OCI-LY1 (cell line): ENCODE results near the gene GAMT.

Experiments
- H2AFZ ChIP-seq: fragments of 200-600 bp; sonication (generic), shearing (Covaris generic); 2 replicates; pipeline ENCODE4 v1.6.0; 2014; ENCODE audit warnings: antibody characterized with exemption, mild to moderate bottlenecking, low read length
- H3F3A ChIP-seq: fragments of 200-600 bp; sonication (generic), shearing (Covaris generic); 2 replicates; pipeline ENCODE4 v1.6.0; 2014; ENCODE audit warnings: mild to moderate bottlenecking, antibody characterized with exemption, low read length, moderate library complexity; ENCODE audit not compliant: insufficient read depth
- H3K27ac ChIP-seq: fragments of 200-600 bp; sonication (generic); 2 replicates; pipeline ENCODE4 v1.5.1; 2014; ENCODE audit warnings: low read length, mixed run types, mild to moderate bottlenecking, low read depth; ENCODE audit not compliant: poor library complexity, severe bottlenecking
- H3K27me3 ChIP-seq: fragments of 200-600 bp; sonication (generic); 2 replicates; pipeline ENCODE4 v1.6.0; 2014; ENCODE audit warnings: antibody characterized with exemption, mild to moderate bottlenecking, low read length, moderate library complexity; ENCODE audit not compliant: insufficient read depth
- H3K36me3 ChIP-seq: fragments of 200-600 bp; sonication (generic); 2 replicates; pipeline ENCODE4 v1.6.1; 2014; ENCODE audit warnings: mild to moderate bottlenecking, antibody characterized with exemption, low read length, moderate library complexity, mixed read lengths; ENCODE audit not compliant: insufficient read depth
- H3K4me1 ChIP-seq: fragments of 200-600 bp; sonication (generic); 2 replicates; pipeline ENCODE4 v1.5.1; 2014; ENCODE audit warnings: mild to moderate bottlenecking, low read length, moderate library complexity; ENCODE audit not compliant: insufficient read depth, severe bottlenecking
- H3K4me2 ChIP-seq: fragments of 200-600 bp; sonication (generic), shearing (Covaris generic); 2 replicates; pipeline ENCODE4 v1.6.1; 2014; ENCODE audit warnings: low read length
- H3K4me3 ChIP-seq: fragments of 200-600 bp; sonication (generic); 2 replicates; pipeline ENCODE4 v1.5.1; 2014; ENCODE audit warnings: low read length, low read depth, mild to moderate bottlenecking, mixed read lengths; ENCODE audit not compliant: poor library complexity, severe bottlenecking
- H3K79me2 ChIP-seq: fragments of 200-600 bp; shearing (Covaris generic); 2 replicates; pipeline ENCODE4 v1.6.1; 2016; ENCODE audit warnings: mixed run types, low read length, mixed read lengths; ENCODE audit not compliant: insufficient read depth
- H3K9ac ChIP-seq: fragments of 200-600 bp; sonication (generic), shearing (Covaris generic); 2 replicates; pipeline ENCODE4 v1.6.1; 2014; ENCODE audit warnings: mild to moderate bottlenecking, low read length, mixed read lengths
- H3K9me2 ChIP-seq: fragments of 200-600 bp; sonication (generic), shearing (Covaris generic); 2 replicates; pipeline ENCODE4 v1.6.1; 2014; ENCODE audit warnings: low read depth, mild to moderate bottlenecking, low read length, mixed read lengths
- H3K9me3 ChIP-seq: fragments of 200-600 bp; shearing (Covaris generic); 2 replicates; pipeline ENCODE4 v1.6.1; 2014; ENCODE audit warnings: low read length, mixed read lengths
- H4K20me1 ChIP-seq: fragments of 200-600 bp; sonication (generic), shearing (Covaris generic); 2 replicates; pipeline ENCODE4 v1.6.0; 2016; ENCODE audit warnings: mild to moderate bottlenecking, low read length; ENCODE audit not compliant: insufficient read depth
- CTCF ChIP-seq: fragments of 200-600 bp; sonication (generic), shearing (Covaris generic); IDR thresholded peaks from 2 replicates; pipeline ENCODE4 v1.5.1; 2017; ENCODE audit warnings: mild to moderate bottlenecking, antibody characterized with exemption, low read length, moderate library complexity, mixed read lengths
- EZH2 ChIP-seq: fragments of 200-600 bp; sonication (generic), shearing (Covaris generic); IDR thresholded peaks from 2 replicates; pipeline ENCODE4 v1.8.0; 2017; ENCODE audit warnings: borderline replicate concordance, mixed run types, mild to moderate bottlenecking, antibody characterized with exemption, low read length, moderate library complexity, mixed read lengths

GAMT gene

GRCh38 chr19:1426736-1427135 is 25.4 kb upstream of the GAMT start:
- H3K36me3 ChIP-seq = peaks cover 91% of the 10 kb centered on the region
- H2AFZ ChIP-seq = no peak overlapping the region
- no peaks in the 10 kb centered on the region for H3F3A ChIP-seq
- no peaks in the 10 kb centered on the region for H3K4me1 ChIP-seq
- no peaks in the 10 kb centered on the region for H3K9me3 ChIP-seq
- H4K20me1 ChIP-seq = no peaks in the 10 kb centered on the region
- H3K79me2 ChIP-seq = no peaks in the 10 kb centered on the region
- H3K4me2 ChIP-seq = no peak overlapping the region
- TF ChIP-seq EZH2 (no peak), CTCF (no peak)
- no peaks in the 10 kb centered on the region for H3K27me3 ChIP-seq
- no peak overlapping the region for H3K4me3 ChIP-seq
- H3K9me2 ChIP-seq = no peaks in the 10 kb centered on the region
- no peak overlapping the region for H3K9ac ChIP-seq
- no peak overlapping the region for H3K27ac ChIP-seq

- Histone ChIP-seq H3K9ac (no peak overlapping the region), H3K4me1 (no peaks in the 10 kb centered on the region), H3K36me3 (peaks cover 95% of the 10 kb centered on the region), H3K9me3 (no peaks in the 10 kb centered on the region), H2AFZ (no peak overlapping the region), H3K27me3 (no peaks in the 10 kb centered on the region), H3K4me3 (no peak overlapping the region), H3K27ac (no peak overlapping the region), H4K20me1 (no peaks in the 10 kb centered on the region), H3K9me2 (no peaks in the 10 kb centered on the region), H3K4me2 (no peak overlapping the region), H3K79me2 (no peaks in the 10 kb centered on the region), H3F3A (no peaks in the 10 kb centered on the region)
- TF ChIP-seq EZH2 = no peak
- TF ChIP-seq CTCF = no peak
These were observed 24.6 kb upstream of the GAMT start for GRCh38 chr19:1425902-1426301.

GRCh38 chr19:1425102-1425837 is 23.9 kb upstream of the GAMT start:
- H4K20me1 ChIP-seq = no peaks in the 10 kb centered on the region
- no peak overlapping the region for H3K4me2 ChIP-seq

More at GRCh38 chr19:1425102-1425837, 23.9 kb upstream of the GAMT start:
- Histone ChIP-seq H3K79me2 (no peaks in the 10 kb centered on the region), H3K9ac (no peak overlapping the region), H2AFZ (no peak overlapping the region), H3K9me2 (no peaks in the 10 kb centered on the region), H3K36me3 (peaks cover 98% of the 10 kb centered on the region), H3K9me3 (no peaks in the 10 kb centered on the region), H3K4me1 (no peaks in the 10 kb centered on the region), H3K4me3 (no peak overlapping the region), H3F3A (no peaks in the 10 kb centered on the region), H3K27me3 (no peaks in the 10 kb centered on the region), H3K27ac (no peak overlapping the region)
- no peak for TF ChIP-seq CTCF
- no peak for TF ChIP-seq EZH2
